Epidermal melanocyte (primary cell): Measurements from ENCODE around the gene UBXN11.
"Not testable (repeated sequence)": the region's sequence is repeated elsewhere in the genome, so short reads cannot be mapped to it uniquely, and the experiment has no call there.

ENCODE experiments used
- DNase-seq: peaks from one replicate; pipeline ENCODE4 v3.0.0; 2011; ENCODE audit warnings: low spot score; ENCODE audit not compliant: insufficient read length

UBXN11 gene

DNA sequence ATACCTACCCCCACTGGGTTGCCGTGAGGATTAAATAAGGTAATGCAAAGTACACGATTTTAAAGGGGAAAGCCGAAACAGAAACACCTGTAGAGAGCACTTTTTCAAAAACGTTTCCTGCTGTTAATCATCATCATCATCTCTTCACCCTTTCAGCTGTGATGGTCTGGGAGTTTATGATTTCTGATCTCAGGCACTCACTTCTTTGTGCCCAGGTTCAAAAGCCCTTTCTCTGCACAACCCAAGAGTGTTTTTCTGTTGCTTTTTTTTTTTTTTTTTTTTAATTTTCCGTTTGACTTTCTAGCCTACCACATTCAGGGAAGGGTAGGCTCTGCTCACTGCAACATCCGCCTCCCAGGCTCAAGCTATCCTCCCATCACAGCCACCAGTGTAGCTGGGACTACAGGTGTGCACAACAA, 936 bp upstream of the UBXN11 start:
- no peak for DNase-seq

DNA sequence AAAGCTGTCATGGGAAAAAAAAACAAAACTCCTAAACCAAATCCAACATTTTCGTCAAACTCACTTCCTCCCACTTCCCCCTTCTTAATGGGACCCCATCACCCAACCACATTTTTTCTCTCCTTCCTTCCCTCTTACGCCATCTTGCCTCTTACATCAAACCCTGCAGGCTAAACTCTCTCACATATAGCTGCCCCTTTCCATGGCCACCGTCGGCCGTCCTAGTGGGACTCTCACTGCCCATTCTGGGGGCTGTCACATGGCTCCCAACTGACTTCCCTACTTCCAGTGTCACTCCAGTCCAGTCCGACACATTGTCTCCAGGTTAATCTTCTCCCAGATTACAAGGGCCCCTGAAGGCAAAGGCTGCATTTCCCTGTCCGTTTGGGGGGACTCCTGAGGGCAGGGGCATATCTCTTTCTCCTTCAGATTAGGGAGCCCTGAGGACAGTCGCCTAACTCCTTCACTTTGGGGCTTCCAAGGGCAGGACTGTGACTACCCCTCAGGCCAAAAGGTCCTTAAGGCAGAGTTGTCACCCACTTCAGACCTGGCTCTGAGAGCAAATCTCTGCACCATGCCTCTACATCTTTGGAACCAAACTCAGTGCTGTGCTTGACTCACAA, 658 bp downstream of the UBXN11 start:
- no peak for DNase-seq

DNA sequence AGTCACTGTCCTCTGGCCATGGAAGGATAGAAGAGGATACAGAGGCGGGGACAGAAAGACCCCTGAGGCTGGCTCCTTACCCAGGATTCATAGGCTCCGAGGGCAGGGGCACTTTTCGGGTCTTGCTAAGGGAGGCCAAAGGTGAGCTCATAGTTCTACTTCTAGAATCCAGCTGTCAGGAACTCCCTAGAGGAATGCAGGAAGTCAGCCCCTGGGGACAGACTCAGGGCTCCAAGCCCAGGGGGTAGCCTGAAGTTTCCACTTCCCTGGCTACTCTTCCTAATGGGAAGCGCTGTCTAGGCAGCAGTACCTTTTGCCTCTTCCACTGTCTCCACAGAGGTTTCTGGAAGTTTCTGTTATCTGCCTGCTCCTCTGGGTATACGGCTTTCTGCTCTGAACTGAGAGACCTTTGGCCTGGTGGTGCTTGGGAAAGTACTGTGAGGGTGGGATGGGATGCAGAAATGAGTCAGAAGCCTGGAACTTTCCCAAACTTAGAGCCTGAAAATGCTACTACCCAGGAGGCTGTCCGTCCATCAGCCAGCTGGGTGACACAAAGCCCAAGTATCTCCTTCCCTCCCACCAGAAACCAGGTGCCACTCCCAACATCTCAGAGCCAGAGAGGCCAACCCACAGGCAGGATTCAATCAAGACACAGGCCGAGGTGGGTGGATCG, 3.6 kb downstream of the UBXN11 start:
- DNase-seq: no peak

- DNase-seq: no peak
Observed at GRCh38 chr1:26300578-26301275, 5.7 kb downstream of the UBXN11 start.

DNA sequence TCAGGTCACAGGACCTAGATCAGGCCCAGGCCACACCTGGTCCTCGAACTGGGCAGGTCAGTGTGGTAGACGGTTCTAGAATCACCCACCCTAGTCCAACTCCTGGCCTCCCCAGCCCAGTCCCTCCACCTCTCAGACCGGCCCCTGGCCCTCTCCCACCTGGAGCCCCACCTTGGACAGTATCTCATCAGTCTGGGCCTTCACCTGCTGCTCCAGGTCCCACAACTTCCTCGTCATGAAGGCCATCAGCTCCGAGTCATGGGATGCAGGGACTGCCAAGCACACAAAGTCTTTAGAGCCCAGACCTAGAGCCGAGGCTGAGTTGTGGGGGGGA, 8.7 kb downstream of the UBXN11 start:
- no peak for DNase-seq

GRCh38 chr1:26297057-26297790, 9.2 kb downstream of the UBXN11 start:
- no peak for DNase-seq

- no peak for DNase-seq
Observed at GRCh38 chr1:26296340-26297056, 9.9 kb downstream of the UBXN11 start.

DNA sequence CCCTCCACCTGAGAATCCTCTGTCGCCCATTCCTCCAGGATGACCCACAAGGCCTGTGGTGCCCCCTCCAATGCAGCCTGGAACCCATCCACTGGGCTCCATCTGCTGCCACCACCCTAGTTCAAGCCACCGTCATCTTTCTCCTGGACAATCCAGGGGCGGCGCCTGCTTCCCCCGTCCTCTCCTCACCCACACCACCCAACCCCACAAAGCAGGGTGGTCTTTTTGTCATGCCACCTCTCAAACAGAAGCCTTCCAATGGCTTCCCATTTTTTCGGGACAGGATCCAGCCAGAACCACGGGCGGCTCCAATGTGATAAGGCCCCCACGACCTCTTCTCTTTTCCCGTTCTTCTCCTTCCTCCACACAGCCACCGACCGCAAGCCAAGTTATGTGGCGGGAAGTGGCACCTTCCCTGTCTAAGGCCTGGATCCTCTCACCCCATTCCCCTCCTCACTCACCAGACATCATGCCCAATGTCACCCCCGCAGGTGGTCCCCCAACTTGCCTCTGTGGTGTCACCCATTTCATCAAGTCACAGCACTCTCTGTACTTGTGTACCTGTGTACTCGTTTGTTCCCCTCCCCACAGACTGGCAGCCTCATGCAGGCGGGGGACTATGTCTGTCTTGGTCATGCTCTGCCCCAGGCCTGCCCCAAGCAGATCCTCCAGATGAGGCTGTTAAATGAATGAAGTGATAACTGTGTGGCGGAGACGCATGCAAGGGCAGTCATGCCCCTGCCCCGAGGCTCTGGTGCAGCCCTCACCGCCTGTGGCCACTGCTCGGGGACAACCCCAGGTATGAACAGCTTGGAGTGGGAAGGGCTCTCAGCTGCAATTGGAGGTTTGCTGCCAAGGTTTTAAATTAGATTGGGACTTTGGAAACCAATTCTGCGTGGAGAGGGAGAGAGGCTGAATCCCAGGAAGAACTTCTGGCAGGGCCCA, 11.0 kb downstream of the UBXN11 start:
- no peak for DNase-seq

- DNase-seq: no peak
Observed at GRCh38 chr1:26293911-26294463, 12.4 kb downstream of the UBXN11 start.

DNA sequence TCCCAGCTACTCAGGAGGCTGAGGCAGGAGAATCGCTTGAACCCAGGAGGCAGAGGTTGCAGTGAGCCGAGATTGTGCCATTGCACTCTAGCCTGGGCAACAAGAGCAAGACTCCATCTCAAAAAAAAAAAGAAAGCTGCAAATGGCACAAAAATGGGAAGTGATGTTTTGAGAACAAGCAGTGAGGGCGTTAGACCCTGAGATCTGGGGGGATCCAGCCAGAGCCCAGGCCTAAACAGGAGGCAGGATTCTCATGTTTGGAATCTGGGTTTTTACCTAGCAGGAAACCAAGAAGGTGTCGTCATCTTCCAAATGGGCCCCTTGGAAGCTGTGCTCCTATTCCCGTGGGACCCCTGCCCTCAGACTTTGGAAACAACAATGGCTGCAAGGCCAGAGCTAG, 13.7 kb downstream of the UBXN11 start:
- not testable (repeated sequence) for DNase-seq

DNA sequence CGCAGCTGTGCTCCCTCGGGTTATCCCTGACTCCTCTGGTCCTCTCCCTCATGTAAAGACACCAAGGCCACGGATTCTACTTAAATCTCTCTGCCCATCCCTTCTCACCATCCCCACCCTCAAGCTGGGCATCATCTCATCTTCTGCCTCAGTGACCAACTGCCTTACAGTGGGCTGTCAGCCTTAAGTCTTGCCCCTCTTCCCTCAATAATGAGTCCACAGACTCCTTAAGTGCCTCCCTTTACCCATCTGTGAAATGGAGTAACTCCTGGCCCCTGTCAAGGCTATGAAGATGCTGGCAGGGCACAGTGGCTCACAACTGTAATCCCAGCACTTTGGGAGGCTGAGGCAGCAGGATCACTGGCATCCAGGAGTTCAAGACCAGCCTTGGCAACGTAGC, 14.5 kb downstream of the UBXN11 start:
- DNase-seq: no peak

- no peak for DNase-seq
Observed at GRCh38 chr1:26291433-26291832, 15.0 kb downstream of the UBXN11 start.

- no peak for DNase-seq
Observed at GRCh38 chr1:26290882-26291261, 15.6 kb downstream of the UBXN11 start.

DNA sequence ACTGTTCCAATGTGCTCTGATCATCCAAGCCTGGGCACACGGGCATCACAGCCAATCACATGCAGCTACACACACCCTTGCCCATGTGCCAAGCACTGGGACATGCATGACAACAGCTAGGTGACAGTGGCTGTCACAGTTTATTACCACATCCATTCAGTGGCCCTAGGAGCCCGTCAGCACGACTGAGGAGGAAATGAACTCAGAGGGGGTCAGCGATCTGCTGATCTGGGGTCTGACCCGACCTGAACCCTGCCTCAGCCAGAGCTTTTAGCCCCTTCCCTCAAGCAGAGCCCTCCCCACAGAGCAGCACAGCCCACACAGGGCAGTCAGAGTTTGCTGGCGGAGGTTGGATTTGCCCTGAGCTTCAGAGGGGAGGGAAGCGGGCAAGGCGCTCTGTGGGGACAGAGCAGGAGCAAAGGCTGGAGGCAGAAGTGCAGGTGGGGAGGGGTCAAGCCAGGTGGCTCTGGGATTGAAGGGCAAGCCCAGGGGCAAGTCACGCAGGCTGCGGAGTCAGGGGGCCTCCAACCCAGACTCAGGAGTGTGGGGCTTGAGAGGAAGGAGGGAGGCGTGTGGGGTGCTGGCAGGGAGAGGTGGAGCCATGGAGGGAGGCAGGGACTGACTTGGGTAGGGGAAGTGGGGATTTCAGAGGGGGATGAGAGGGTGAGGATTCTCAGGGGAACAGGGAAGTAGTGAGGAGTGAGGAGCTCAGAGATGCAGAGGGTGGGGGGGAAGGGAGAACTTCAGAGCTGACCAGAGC, 16.1 kb downstream of the UBXN11 start:
- no peak for DNase-seq

DNA sequence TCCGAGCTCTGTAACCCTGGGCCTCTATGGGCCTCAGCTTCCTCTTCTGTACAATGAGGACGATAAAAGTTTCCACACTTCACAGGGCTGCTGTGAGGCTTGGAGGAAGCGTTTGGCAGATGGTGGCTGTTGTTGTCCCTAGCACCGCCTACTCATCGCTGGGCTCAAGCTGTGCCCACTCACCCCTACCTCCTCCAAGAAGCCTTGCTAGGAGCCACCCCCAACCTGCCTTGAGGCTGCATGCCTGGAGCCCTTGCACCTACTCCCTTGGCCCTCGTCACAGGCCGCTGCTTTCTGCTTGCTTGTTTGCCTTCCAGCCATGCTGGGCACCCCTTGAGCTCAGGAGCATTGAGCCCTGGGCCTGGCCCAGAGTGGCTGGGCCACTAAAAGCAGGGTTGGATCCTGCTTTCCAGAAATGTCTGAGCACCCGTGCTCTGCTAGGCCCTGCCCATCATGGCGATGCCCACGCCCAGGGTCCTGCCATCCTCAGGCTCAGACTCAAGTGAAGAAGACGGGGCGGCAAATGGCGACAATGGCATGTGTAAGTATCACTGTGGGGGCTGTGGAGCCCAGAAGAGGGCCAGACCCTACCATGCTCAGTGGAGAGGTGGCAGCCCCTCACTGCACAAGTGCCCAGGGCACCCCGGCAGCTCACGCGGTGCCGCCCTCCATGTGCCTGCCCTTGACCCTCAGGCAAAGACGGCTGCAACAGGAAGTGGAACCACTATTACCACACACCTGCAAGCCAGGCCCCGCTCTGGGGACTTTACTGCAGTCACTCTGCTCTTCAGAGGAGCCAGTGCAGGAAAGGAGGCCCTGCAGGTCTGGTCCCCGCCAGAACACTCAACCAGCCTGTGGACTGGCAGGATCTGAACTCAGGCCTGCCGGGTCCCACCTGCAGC, 17.0 kb downstream of the UBXN11 start:
- DNase-seq: no peak

GRCh38 chr1:26288311-26288941, 18.0 kb downstream of the UBXN11 start:
- DNase-seq: no peak

GRCh38 chr1:26287811-26288210, 18.6 kb downstream of the UBXN11 start:
- no peak for DNase-seq
